HG02981 (cell line): ENCODE data around the gene DUS3L.
"Not testable (repeated sequence)": the region's sequence is repeated elsewhere in the genome, so short reads cannot be mapped to it uniquely, and the experiment has no call there.

ENCODE experiments used
- ATAC-seq: cut with Tn5 transposase; IDR thresholded peaks from one replicate; pipeline ENCODE4 v1.9.1; 2021; ENCODE audit warnings: mild to moderate bottlenecking, moderate library complexity; ENCODE audit not compliant: unreplicated experiment

DUS3L gene

GRCh38 chr19:5800361-5801270 is 9.7 kb upstream of the DUS3L start:
- ATAC-seq = no peak

- ATAC-seq = no peak
Observed at GRCh38 chr19:5799247-5800241, 8.6 kb upstream of the DUS3L start.

- ATAC-seq = no peak
Observed at GRCh38 chr19:5798244-5798643, 7.3 kb upstream of the DUS3L start.

GRCh38 chr19:5795382-5795919 is 4.5 kb upstream of the DUS3L start:
- ATAC-seq = no peak

- ATAC-seq = no peak
Observed at GRCh38 chr19:5793188-5793587, 2.2 kb upstream of the DUS3L start.

GRCh38 chr19:5792224-5792623 is 1.3 kb upstream of the DUS3L start:
- no peak for ATAC-seq

- no peak for ATAC-seq
Observed at GRCh38 chr19:5789886-5790558, 941 bp downstream of the DUS3L start.

- ATAC-seq = no peak
Observed at GRCh38 chr19:5789351-5789761, 1.6 kb downstream of the DUS3L start.

- ATAC-seq = no peak
Observed at GRCh38 chr19:5788422-5788821, 2.5 kb downstream of the DUS3L start.

GRCh38 chr19:5787409-5788182 is 3.4 kb downstream of the DUS3L start:
- no peak for ATAC-seq

- ATAC-seq = no peak
Observed at GRCh38 chr19:5786593-5787408, 4.2 kb downstream of the DUS3L start.

GRCh38 chr19:5785423-5785822 is 5.5 kb downstream of the DUS3L start:
- no peak for ATAC-seq

GRCh38 chr19:5784581-5785147 is 6.3 kb downstream of the DUS3L start, which contains the start of gene PRR22:
PRR22 (minus strand) TSS chr19:5784746; CDS start chr19:5784660, 86 bp downstream.
- ATAC-seq = no peak

GRCh38 chr19:5782945-5783919 is 7.7 kb downstream of the DUS3L start:
- no peak for ATAC-seq

- ATAC-seq = no peak
Observed at GRCh38 chr19:5782322-5782721, 8.6 kb downstream of the DUS3L start.

GRCh38 chr19:5780916-5781315 is 10.0 kb downstream of the DUS3L start:
- ATAC-seq = not testable (repeated sequence)

GRCh38 chr19:5778402-5778801 is 12.6 kb downstream of the DUS3L start:
- no peak for ATAC-seq
